CD4-positive, alpha-beta T cell treated with Interferon alpha-2 for 1 hour (primary cell): ENCODE results near the gene NTRK3.

Source experiments
- DNase-seq, 2 donors: peaks; one replicate each; pipeline ENCODE4 v3.0.0-alpha.2; 2020 to 2022

NTRK3 gene

GRCh38 chr15:88257311-88258092, 963 bp upstream of the NTRK3 start:
- DNase-seq = no peak

- no peak for DNase-seq
Observed at GRCh38 chr15:88255484-88256278, 858 bp downstream of the NTRK3 start.

- no peak for DNase-seq
Observed at GRCh38 chr15:88255087-88255483, 1.5 kb downstream of the NTRK3 start.

- no peak for DNase-seq
Observed at GRCh38 chr15:88252441-88252840, 4.1 kb downstream of the NTRK3 start.

- DNase-seq = no peak
Observed at GRCh38 chr15:88250826-88251225, 5.7 kb downstream of the NTRK3 start.

GRCh38 chr15:88249220-88249619, 7.3 kb downstream of the NTRK3 start:
- no peak for DNase-seq

- no peak for DNase-seq
Observed at GRCh38 chr15:88247914-88248313, 8.6 kb downstream of the NTRK3 start.

GRCh38 chr15:88246666-88247446, 9.7 kb downstream of the NTRK3 start:
- peak; percentile 52 to 67 for DNase-seq

GRCh38 chr15:88246081-88246480, 10.5 kb downstream of the NTRK3 start:
- no peak for DNase-seq

- peak in 1 of 2 donors; percentile 14 for DNase-seq
Observed at GRCh38 chr15:88243895-88244787, 12.4 kb downstream of the NTRK3 start.

- no peak for DNase-seq
Observed at GRCh38 chr15:88242586-88243555, 13.7 kb downstream of the NTRK3 start.

GRCh38 chr15:88241461-88241860, 15.1 kb downstream of the NTRK3 start:
- DNase-seq = no peak

GRCh38 chr15:88241060-88241459, 15.5 kb downstream of the NTRK3 start:
- no peak for DNase-seq

GRCh38 chr15:88239594-88239993, 16.9 kb downstream of the NTRK3 start:
- DNase-seq = no peak

- no peak for DNase-seq
Observed at GRCh38 chr15:88238618-88239430, 17.7 kb downstream of the NTRK3 start.

GRCh38 chr15:88234711-88235110, 21.8 kb downstream of the NTRK3 start:
- no peak for DNase-seq

GRCh38 chr15:88233921-88234320, 22.6 kb downstream of the NTRK3 start:
- DNase-seq = no peak

GRCh38 chr15:88232771-88233201, 23.8 kb downstream of the NTRK3 start:
- no peak for DNase-seq

- no peak for DNase-seq
Observed at GRCh38 chr15:88231909-88232644, 24.5 kb downstream of the NTRK3 start.
